Stimulated activated naive CD8-positive, alpha-beta T cell treated with anti-CD3 and anti-CD28 coated beads, Interleukin-15, amount 100 ng/mL, for 72 hours (primary cell): ENCODE results near the gene IL17RA.

Source experiments
- ATAC-seq: fragments of 150-1000 bp; cut with Tn5 transposase; 2 replicates; pipeline ENCODE4 v1.10.0; 2021; ENCODE audit warnings: mild to moderate bottlenecking, moderate library complexity
- DNase-seq, 2 donors: peaks; one replicate each; pipeline ENCODE4 v3.0.0; 2021 to 2022
- H3K27ac Mint-ChIP-seq, 2 donors: one replicate each; pipeline ENCODE4 v1.8.0; 2022; ENCODE audit warnings: mild to moderate bottlenecking in 2 of 2, mixed read lengths in 2 of 2, moderate library complexity in 2 of 2
- H3K27me3 Mint-ChIP-seq: one replicate; pipeline ENCODE4 v1.8.0; 2022; ENCODE audit warnings: mixed read lengths
- H3K4me1 Mint-ChIP-seq: one replicate; pipeline ENCODE4 v1.8.0; 2022; ENCODE audit warnings: mild to moderate bottlenecking, mixed read lengths
- H3K4me3 Mint-ChIP-seq, 2 donors: one replicate each; pipeline ENCODE4 v1.8.0; 2022; ENCODE audit warnings: mild to moderate bottlenecking in 2 of 2, mixed read lengths in 2 of 2, moderate library complexity in 1 of 2
- H3K9me3 Mint-ChIP-seq, 2 donors: one replicate each; pipeline ENCODE4 v1.8.0; 2022; ENCODE audit warnings: mixed read lengths in 2 of 2

IL17RA gene

DNA sequence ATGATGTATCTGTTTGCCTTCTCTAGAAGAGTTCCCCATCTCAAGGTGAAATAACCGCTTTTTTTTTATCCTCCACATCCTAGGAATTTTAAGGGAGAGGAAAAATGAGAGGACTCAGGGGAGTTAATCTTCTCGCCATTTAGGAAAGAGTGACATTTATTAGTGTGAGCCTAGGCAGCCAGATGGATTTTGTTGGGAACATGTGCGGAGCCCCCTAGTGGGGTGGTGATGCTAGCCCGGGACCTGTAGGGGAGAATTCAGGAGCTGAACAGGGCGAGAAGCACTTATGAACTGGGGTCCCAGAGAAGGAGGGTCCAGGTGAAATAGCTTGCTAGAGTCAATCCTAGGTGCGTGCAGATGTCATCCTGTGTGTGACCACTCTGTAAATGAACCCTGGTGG, 10.7 kb downstream of the IL17RA start:
- Mint-ChIP-seq H3K27ac (no peak overlapping the region), H3K27me3 (no peaks in the 10 kb centered on the region), H3K4me3 (no peak overlapping the region), H3K9me3 (no peaks in the 10 kb centered on the region), H3K4me1 (peaks cover 85% of the 10 kb centered on the region)
- ATAC-seq, result no peak
- DNase-seq, result no peak

DNA sequence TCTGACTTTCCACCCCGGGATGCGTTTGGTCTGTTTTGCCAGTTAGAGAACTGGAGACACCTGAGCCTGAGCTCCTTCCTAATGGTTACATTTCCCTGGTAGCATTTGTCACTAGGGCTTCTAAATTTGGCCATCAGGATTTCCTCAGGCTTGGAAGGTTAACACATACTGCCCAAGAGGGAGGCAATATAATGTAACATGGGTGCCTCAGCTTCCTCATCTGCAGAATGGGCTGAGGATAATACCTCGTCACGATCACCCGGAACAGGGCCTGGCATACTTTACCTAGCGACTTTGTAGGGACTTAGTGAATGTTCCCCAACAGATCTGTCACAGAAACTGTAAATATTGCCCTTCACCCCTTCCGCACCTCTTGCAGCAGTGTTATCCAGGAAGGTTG, 11.3 kb downstream of the IL17RA start:
- ATAC-seq, result no peak
- Mint-ChIP-seq H3K4me1 (peaks cover 85% of the 10 kb centered on the region), H3K27ac (no peak overlapping the region), H3K27me3 (no peaks in the 10 kb centered on the region), H3K4me3 (no peak overlapping the region), H3K9me3 (no peaks in the 10 kb centered on the region)
- DNase-seq, result no peak

DNA sequence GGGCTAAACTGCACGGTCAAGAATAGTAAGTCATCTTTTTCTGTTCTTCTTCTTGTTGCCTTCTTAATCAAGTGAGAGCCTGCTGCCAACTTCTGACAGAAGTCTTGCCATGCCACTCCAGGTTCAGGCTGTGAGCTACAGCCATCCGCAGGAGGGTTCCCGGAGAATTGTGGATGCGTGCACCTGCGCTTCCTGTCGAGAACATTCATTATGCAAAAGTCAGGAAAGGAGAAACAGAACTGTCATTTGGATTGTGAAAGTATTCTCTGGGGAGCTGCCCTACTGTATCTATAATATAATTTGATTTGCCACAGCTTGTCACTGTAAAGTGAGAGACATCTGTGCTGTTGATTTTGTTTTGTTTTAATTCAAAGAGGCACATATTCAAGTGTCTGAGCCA, 12.3 kb downstream of the IL17RA start:
- ATAC-seq (no peak), DNase-seq (no peak)
- Mint-ChIP-seq H3K9me3 (no peaks in the 10 kb centered on the region), H3K4me3 (no peak overlapping the region), H3K27me3 (no peaks in the 10 kb centered on the region), H3K27ac (no peak overlapping the region), H3K4me1 (peaks cover 85% of the 10 kb centered on the region)

DNA sequence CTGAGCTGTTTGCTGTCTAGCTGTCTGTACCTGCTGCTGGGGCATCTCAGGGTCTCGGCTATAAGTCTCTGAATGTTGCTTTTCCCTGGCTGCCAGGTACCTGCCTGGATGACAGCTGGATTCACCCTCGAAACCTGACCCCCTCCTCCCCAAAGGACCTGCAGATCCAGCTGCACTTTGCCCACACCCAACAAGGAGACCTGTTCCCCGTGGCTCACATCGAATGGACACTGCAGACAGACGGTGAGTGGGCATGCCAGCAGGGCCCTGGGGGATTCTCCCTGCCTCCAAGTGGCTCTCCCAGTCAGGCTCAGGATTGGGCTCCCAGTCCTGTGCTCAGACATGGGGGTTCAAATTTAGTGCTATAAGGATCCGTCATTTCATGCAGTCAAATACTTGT, 12.9 kb downstream of the IL17RA start:
- H3K27ac Mint-ChIP-seq, result peak overlapping the region in 1 of 2 donors; percentile 16

DNA sequence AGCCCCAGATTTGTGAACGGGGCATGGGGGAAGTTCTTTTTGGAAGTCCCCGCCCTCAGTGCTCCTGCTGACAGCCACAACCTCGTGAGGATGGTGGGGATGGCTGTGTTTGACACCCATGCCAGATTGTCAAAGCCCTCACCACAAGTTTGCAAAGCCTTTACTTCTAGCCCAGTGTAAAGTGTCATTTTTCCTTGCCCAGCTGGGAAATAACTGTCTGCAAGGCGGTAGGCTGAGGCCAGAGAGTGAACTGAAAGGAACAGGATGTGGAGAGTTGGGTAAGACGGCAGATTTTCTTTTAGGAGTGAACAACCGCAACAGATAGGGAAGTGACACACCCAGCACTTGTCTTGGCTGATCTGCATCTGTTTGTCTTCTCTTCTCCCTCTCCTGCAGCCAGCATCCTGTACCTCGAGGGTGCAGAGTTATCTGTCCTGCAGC, 13.6 kb downstream of the IL17RA start:
- no peaks in the 10 kb centered on the region for H3K27me3 Mint-ChIP-seq
- no peak for DNase-seq
- peak; percentile 88 for ATAC-seq
- peak overlapping the region in 1 of 2 donors; percentile 20 for H3K4me3 Mint-ChIP-seq
- no peaks in the 10 kb centered on the region for H3K9me3 Mint-ChIP-seq
- no peak overlapping the region for H3K27ac Mint-ChIP-seq
- peaks cover 77% of the 10 kb centered on the region for H3K4me1 Mint-ChIP-seq

More for the DNA sequence above, 12.9 kb downstream of the IL17RA start:
- DNase-seq (no peak), ATAC-seq (no peak)
- no peaks in the 10 kb centered on the region for H3K9me3 Mint-ChIP-seq
- peaks cover 84% of the 10 kb centered on the region for H3K4me1 Mint-ChIP-seq
- H3K4me3 Mint-ChIP-seq, result peak overlapping the region in 1 of 2 donors; percentile 20
- H3K27me3 Mint-ChIP-seq, result no peaks in the 10 kb centered on the region

DNA sequence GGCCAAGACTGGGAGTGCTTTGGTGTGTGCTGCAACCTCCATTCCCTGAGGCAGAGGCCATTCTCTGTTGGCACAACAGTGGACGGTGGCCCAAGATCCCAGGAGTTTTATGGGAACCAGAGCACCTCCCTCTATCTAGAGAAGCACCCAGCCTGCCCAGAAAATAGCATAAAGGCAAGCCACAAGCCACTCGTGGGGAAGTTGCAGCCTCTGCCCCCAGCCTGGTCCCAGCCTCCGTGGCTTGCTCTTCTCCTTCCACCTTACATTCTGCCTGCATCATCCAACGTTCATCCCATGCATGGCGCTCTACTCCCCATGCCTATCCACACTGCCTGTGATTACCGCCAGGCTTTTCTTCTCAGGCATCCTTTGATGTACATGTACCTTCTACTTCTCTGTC, 15.8 kb downstream of the IL17RA start:
- DNase-seq (no peak), ATAC-seq (no peak)
- no peaks in the 10 kb centered on the region for H3K9me3 Mint-ChIP-seq
- no peaks in the 10 kb centered on the region for H3K27me3 Mint-ChIP-seq
- H3K4me3 Mint-ChIP-seq, result no peak overlapping the region
- H3K27ac Mint-ChIP-seq, result no peak overlapping the region
- H3K4me1 Mint-ChIP-seq, result peaks cover 67% of the 10 kb centered on the region

DNA sequence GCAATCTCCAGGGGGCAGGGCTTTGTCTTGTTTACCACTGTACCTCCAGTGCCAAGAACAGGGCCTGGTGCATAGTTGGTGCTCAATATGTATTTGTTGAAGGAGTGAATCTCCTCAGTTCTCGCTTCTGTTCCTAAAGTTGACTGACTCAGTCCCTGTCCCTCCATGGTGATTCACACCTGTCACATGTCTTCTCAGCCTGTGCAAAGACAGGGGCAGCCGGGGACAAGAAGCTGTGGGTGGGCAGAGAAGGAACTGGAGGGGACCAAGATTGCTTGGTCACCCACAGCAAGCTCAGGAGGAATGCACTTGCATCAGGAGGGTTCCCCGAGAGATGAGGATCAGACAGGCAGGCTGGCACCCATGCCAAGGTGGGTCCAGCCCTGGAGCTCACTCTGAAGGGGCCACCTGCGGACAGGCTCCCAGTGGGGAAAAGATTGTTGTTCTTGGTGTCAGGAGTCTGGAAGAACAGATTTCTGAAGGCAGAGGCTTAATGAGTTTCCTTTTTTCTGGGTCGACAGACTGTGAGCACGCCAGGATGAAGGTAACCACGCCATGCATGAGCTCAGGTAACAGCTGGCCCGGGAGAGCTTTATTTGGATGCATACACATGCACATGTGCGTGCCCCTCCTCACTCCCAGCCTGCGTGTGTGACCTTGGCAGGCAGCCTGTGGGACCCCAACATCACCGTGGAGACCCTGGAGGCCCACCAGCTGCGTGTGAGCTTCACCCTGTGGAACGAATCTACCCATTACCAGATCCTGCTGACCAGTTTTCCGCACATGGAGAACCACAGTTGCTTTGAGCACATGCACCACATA, 16.9 kb downstream of the IL17RA start:
- Mint-ChIP-seq H3K4me1 (peaks cover 68% of the 10 kb centered on the region), H3K27me3 (no peaks in the 10 kb centered on the region), H3K9me3 (no peaks in the 10 kb centered on the region), H3K4me3 (no peak overlapping the region), H3K27ac (no peak overlapping the region)
- DNase-seq (no peak), ATAC-seq (no peak)

DNA sequence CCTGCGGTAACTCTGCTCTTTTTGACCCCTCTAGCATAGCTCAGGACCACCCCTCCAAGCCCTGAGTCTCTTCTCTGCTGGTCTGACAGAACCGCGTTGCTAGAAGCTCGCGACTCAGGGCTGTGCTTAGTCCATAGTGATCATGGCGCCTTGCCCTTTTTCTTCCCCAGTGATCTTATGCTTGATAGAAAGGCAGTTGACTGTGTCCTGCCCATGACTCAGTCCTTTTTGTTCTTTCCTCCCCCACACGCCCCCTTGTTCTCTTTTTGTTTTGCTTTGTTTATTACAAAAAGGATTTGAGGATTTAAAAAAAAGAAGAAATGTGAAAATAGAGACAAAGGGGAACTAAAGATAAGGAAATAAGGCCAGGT, 17.5 kb downstream of the IL17RA start:
- H3K4me3 Mint-ChIP-seq, result no peak overlapping the region
- no peaks in the 10 kb centered on the region for H3K9me3 Mint-ChIP-seq
- ATAC-seq, result no peak
- H3K27ac Mint-ChIP-seq, result no peak overlapping the region
- peaks cover 68% of the 10 kb centered on the region for H3K4me1 Mint-ChIP-seq
- DNase-seq, result no peak
- no peaks in the 10 kb centered on the region for H3K27me3 Mint-ChIP-seq

DNA sequence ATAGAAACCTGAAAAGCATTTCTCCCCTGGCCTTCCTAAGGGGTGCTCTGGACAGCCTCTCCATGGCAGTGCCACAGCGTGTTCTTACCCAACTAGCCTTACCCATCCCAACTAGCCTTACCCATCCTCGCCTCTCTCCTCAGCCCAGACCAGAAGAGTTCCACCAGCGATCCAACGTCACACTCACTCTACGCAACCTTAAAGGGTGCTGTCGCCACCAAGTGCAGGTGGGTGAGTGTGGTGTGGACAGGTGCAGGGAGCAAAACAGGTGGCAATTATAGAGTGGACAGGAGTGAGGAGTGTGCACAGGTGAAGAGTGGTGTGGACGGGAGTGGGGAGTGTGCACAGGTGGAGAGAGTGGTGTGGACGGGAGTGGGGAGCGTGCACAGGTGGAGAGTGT, 18.6 kb downstream of the IL17RA start:
- H3K9me3 Mint-ChIP-seq, result no peaks in the 10 kb centered on the region
- H3K27me3 Mint-ChIP-seq, result no peaks in the 10 kb centered on the region
- H3K27ac Mint-ChIP-seq, result no peak overlapping the region
- no peak for ATAC-seq
- DNase-seq, result no peak
- H3K4me3 Mint-ChIP-seq, result no peak overlapping the region
- peaks cover 64% of the 10 kb centered on the region for H3K4me1 Mint-ChIP-seq

DNA sequence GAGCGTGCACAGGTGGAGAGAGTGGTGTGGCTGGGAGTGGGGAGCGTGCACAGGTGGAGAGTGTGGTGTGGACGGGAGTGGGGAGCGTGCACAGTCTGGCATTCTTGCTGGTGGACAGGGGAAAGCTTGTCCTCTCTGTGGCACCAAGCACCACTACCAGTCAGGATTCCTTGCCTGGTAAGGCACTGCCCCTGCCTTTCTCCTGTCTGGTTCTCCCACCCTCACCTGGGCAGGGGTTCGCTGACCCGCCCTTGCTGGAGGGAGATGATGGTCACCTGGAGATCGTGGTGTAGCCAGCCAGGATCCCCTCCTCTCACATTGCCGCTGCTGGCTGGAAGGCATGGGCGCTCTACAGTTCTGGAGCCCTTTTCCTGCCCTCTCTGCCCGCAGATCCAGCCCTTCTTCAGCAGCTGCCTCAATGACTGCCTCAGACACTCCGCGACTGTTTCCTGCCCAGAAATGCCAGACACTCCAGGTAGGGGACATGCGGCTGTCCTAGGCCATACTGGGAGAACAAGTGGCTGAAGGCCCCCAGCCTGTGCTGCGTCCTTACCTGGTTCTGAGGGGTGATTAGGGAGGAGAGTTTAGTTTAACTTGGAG, 19.6 kb downstream of the IL17RA start:
- Mint-ChIP-seq H3K27me3 (no peaks in the 10 kb centered on the region), H3K4me3 (no peak overlapping the region), H3K4me1 (peaks cover 54% of the 10 kb centered on the region), H3K27ac (no peak overlapping the region), H3K9me3 (no peaks in the 10 kb centered on the region)
- ATAC-seq (no peak), DNase-seq (no peak)

DNA sequence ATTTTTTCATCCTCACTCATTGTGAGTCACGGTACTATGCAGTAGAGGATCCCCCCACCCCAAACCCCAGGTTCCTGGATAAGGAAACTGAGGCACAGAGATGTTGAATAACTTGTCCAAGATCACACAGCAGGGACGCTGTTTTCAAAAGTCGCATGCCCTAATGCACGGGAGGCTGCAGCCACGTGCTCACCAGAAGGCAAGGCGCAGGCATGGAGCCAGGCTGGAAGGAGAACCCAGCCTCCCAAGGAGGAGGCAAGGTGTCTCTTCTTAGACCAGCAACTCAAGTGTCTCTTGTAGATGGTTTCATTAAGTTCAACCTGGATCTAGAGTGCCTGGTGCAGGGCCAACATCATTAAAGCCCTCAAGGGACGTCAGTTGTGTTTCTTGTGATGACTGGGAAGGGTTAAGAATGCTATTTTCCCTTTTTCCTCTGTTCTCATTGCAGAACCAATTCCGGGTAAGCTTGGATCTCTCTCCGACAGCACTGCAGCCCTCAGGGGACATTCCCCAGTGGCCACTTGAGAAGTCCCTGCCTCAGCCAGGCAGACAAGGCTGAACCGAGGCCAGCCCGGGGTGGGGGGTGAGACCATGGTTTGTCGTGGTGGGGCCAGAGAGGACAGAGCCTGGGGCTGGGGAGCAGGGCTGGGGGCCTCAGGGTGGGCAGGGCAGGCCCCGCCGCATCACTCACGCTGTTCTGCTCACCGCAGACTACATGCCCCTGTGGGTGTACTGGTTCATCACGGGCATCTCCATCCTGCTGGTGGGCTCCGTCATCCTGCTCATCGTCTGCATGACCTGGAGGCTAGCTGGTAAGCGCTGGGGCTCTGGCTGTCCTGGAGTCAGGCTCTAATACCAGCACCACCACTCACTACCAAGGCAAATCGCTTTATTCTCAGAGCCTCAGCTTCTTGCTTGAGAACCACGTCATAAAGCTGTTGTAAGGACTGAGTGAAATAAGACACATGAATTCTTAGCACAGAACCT, 20.6 kb downstream of the IL17RA start:
- no peaks in the 10 kb centered on the region for H3K27me3 Mint-ChIP-seq
- ATAC-seq (no peak), DNase-seq (no peak)
- H3K27ac Mint-ChIP-seq, result peak overlapping the region in 1 of 2 donors; percentile 88
- no peaks in the 10 kb centered on the region for H3K9me3 Mint-ChIP-seq
- peak overlapping the region; percentile 26 to 37 for H3K4me3 Mint-ChIP-seq
- peaks cover 51% of the 10 kb centered on the region for H3K4me1 Mint-ChIP-seq

DNA sequence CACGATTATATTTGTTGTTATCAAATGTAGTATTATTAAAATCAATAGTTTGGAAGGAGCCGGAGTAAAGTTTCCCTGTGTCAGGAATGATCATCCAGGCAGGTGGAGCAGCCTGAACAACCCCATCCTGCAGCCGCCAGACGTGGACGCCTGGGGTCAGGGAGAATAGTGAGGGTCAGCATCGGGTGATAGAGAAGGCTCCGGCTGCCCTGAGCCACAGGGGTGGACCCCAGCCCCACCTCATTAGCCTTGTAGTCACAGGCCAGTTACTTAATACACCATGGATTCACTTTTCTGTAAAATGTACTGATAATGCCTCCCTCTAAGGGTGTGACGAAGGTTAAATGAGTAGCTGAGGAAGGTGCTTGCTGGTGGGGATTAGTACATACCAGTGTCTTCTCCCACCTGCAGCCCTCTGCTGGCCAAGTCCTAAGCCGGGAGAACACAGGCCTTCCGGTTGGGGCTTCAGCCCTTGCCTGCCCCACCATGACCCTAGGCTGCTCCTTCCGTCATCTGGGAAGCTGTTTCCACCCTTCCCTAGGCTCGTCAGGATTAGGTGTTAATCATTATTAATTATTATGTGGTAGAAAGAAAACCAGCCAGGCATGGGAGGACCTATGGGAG, 21.5 kb downstream of the IL17RA start:
- H3K9me3 Mint-ChIP-seq, result no peaks in the 10 kb centered on the region

DNA sequence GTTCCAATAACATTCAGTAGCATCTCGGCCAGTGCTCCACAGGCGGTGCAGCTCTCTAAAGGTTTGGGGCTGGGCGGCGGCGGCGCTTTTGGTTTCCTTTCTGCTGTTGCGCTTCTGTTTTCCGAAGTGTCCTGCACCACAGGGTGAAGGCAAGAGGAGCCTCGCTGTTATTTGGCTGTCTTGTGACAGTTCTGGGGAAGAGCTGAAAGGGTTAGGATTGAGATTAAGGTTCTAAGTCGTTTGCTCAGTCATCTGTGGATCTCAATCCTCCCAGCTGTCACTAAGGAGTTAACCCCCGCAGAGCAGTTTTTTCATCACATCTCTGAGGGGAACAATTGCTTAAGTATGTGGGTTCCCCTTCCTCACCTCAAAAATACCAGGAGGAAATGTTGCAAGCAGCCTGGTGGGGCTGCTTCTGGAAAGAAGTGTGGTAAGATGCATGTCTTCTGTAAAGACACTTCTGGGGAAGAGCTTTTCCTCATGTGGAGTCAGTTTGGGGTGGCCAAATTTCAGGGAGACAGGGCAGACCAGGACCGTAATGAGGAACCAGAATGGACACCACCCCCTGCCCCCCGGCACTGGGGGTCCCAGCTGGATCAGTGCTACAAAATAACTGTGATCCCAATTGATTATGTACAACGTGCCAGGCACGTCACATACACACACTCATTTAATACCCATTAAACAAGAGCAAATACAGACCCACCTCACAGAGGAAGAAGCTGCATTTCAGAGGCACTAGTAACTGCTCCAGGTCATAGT, 22.2 kb downstream of the IL17RA start:
- ATAC-seq (peak; percentile 85), DNase-seq (peak in 1 of 2 donors; percentile 49)
- Mint-ChIP-seq H3K27me3 (no peaks in the 10 kb centered on the region), H3K27ac (peak overlapping the region; percentile 83 to 88), H3K9me3 (no peaks in the 10 kb centered on the region), H3K4me3 (peak overlapping the region; percentile 71 to 79), H3K4me1 (peaks cover 45% of the 10 kb centered on the region)

More for the DNA sequence above, 21.5 kb downstream of the IL17RA start:
- peak overlapping the region; percentile 83 to 88 for H3K27ac Mint-ChIP-seq
- peaks cover 51% of the 10 kb centered on the region for H3K4me1 Mint-ChIP-seq
- H3K4me3 Mint-ChIP-seq, result peak overlapping the region; percentile 71 to 79
- ATAC-seq (peak; percentile 62), DNase-seq (no peak)
- no peaks in the 10 kb centered on the region for H3K27me3 Mint-ChIP-seq

DNA sequence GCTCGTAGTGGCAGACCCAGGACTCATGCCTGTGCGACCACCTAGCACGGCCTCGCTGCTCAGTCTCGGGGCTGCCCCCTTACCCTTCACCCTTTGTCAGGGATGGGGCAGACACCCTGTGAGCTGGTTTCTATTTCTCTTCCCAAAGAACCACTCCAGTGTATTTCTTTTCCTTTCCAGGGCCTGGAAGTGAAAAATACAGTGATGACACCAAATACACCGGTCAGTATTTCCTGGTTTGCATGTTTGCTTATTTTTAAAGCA, 22.7 kb downstream of the IL17RA start:
- no peaks in the 10 kb centered on the region for H3K27me3 Mint-ChIP-seq
- no peak overlapping the region for H3K27ac Mint-ChIP-seq
- peaks cover 40% of the 10 kb centered on the region for H3K4me1 Mint-ChIP-seq
- peak overlapping the region; percentile 71 to 79 for H3K4me3 Mint-ChIP-seq
- no peaks in the 10 kb centered on the region for H3K9me3 Mint-ChIP-seq
- DNase-seq, result no peak
- ATAC-seq, result no peak
